Heart right ventricle (tissue), 16 donors: Measurements from ENCODE around the gene AAGAB. TPM values are rescaled to one million over a fixed set of nuclear protein-coding genes. Genes with fewer than 3 reads are reported as not detected.

ENCODE experiments used
- ATAC-seq, 8 donors: fragments of 200-7000 bp; cut with Tn5 transposase; one replicate each; pipeline ENCODE4 v1.9.1; 2020; ENCODE audit warnings: mild to moderate bottlenecking in 8 of 8, moderate library complexity in 8 of 8, moderate number of reproducible peaks in 1 of 8
- DNase-seq, 2 donors: peaks; one replicate each; pipeline ENCODE4 v3.0.0-alpha.2; 2020
- H3K27ac ChIP-seq, 10 donors: fragments of 200-600 bp; sonication (generic) in 2 of 10; one replicate each; pipeline versions ENCODE4 v1.5.0 to v1.8.0; 2020 to 2022; ENCODE audit warnings: mild to moderate bottlenecking in 3 of 10
- H3K27me3 ChIP-seq, 7 donors: fragments of 200-600 bp; one replicate each; pipeline ENCODE4 v1.8.0; 2021 to 2022; ENCODE audit warnings: mild to moderate bottlenecking in 2 of 7
- H3K36me3 ChIP-seq, 9 donors: fragments of 200-600 bp; sonication (generic) in 1 of 9; one replicate each; pipeline versions ENCODE4 v1.5.0 to v1.8.0; 2020 to 2022; ENCODE audit warnings: mild to moderate bottlenecking in 2 of 9
- H3K4me1 ChIP-seq, 9 donors: fragments of 200-600 bp; sonication (generic) in 1 of 9; one replicate each; pipeline versions ENCODE4 v1.5.0 to v1.8.0; 2020 to 2022; ENCODE audit warnings: mild to moderate bottlenecking in 4 of 9
- H3K4me3 ChIP-seq, 10 donors: fragments of 200-600 bp; sonication (generic) in 2 of 10; one replicate each; pipeline versions ENCODE4 v1.5.0 to v1.8.0; 2020 to 2022; ENCODE audit warnings: mild to moderate bottlenecking in 7 of 10, moderate library complexity in 2 of 10
- H3K9me3 ChIP-seq, 11 donors: fragments of 200-600 bp in 10 of 11; sonication (generic) in 2 of 11; one replicate each; pipeline versions ENCODE4 v1.5.0 to v1.8.0; 2013 to 2022; ENCODE audit warnings: mild to moderate bottlenecking in 2 of 11, control low read depth in 1 of 11, moderate library complexity in 1 of 11
- CTCF ChIP-seq, 9 donors: fragments of 200-600 bp; sonication (generic) in 2 of 9; IDR thresholded peaks; one replicate each; pipeline versions ENCODE4 v1.5.0 to v1.8.0; 2021 to 2022; ENCODE audit warnings: antibody characterized with exemption in 9 of 9, mild to moderate bottlenecking in 5 of 9, moderate library complexity in 1 of 9
- WGBS, 2 donors: extraction: QIAGEN DNeasy Blood & Tissue Kit; methylation state at CpG; one replicate each; pipeline ENCODE4 v1.1.7; 2013; ENCODE audit warnings: inconsistent platforms in 1 of 2; 5-methylcytosine and 5-hydroxymethylcytosine counted together
- intact Hi-C, 10 donors: fragments of 100-400 bp; cut with DNase I; formaldehyde crosslinking; loops; one replicate each; pipeline versions ENCODE4 v1.11.1 to v1.14.2; 2022
- polyA plus RNA-seq, 2 donors: library from polyadenylated mRNA; stranded (reverse); fragments of 200-250 nt; gene quantifications; one replicate each; pipeline ENCODE4 v1.2.3, GENCODE V29; 2013
- total RNA-seq, 10 donors: library from RNA; stranded (reverse); fragmentation: NEBNext Ultra II Directional in 3 of 10; extraction: Animal tissue kit (Norgen Biotek cat#: 25700) in 3 of 10; gene quantifications; one replicate each; pipeline versions ENCODE4 v1.2.1 to v1.2.4, GENCODE V29; 2021 to 2023
- donor health status: Arrhythmogenic right ventricular cardiomyopathy.
- donor health status: ischemic (EF 13 %, LVEDD 7.1; RV severe dilation, severe dysfunction).
- donor health status: healthy with polysubstance abuse.
- donor health status: DM: no; HTN: yes; CAD: no.
- donor health status: DM: no; HTN: no; CAD: no.
- donor health status: ischemic (EF 25% LVEDD 6.9; RV normal size, moderate dysfunction).
- donor health status: ischemic (EF 25% LVEDD 5.7; RV mildly dilated, moderate dysfunction).
- donor health status: healthy.
- donor health status: DM: yes; HTN: yes; CAD: no.
- donor health status: Ischemic cardiomyopathy.
- donor health status: ischemic (EF 35%, LVEDD 5.7; RV mildly dilated, moderate dysfunction).
- donor health status: nonischemic (EF 11% LVEDD 7.7; RV severe dilation, severe dysfunction).
- donor health status: DM: yes; HTN: yes; CAD: no.
- donor health status: PGD.
- donor health status: ischemic (EF 29% LVEDD 5.4; RV normal size, mild dysfunction).
- donor health status: nonischemic (EF 23%, LVEDD 6.1; RV moderate dilation, normal function).

Gene AAGAB
- total and polyA plus RNA-seq, 12 donors = 4.3 to 33.4 (median 24.3) TPM

GRCh38 chr15:67256051-67256450 lies 1.6 kb upstream of the AAGAB start:
- Histone ChIP-seq H3K36me3 (no peaks in the 10 kb centered on the region), H3K27me3 (no peaks in the 10 kb centered on the region), H3K4me1 (peaks cover 0 to 24% (median 14%) of the 10 kb centered on the region in 9 donors), H3K9me3 (no peaks in the 10 kb centered on the region), H3K27ac (no peak overlapping the region), H3K4me3 (no peak overlapping the region)
- no peak for TF ChIP-seq CTCF (IDR thresholded peaks at IDR 0.05)
- WGBS, 2 donors = 82 to 91% methylated on average over 3 of the region's 3 CpGs
- intact Hi-C loops = loop anchor here in 2 of 10 donors (10.0 kb wide), 2 partner anchors 181 to 191 kb away; partner anchors contain the start of gene SMAD3 (in 1 of the 2)
- ATAC-seq (no peak), DNase-seq (no peak)

- WGBS, 2 donors = 41 to 42% methylated on average over 15 of the region's 15 CpGs
- H3K36me3 ChIP-seq = no peaks in the 10 kb centered on the region
- peak overlapping the region in 9 of 10 donors; percentile 69 to 90 (median 84) for H3K27ac ChIP-seq
- no peak for TF ChIP-seq CTCF (IDR thresholded peaks at IDR 0.05)
- H3K9me3 ChIP-seq = no peaks in the 10 kb centered on the region
- no peak for DNase-seq
- intact Hi-C loops = loop anchor here in 6 of 10 donors (2.0 to 10.0 kb wide), 4 partner anchors 179 to 189 kb away; partner anchors contain the start of gene SMAD3 (in 4 of the 6)
- ATAC-seq = no peak
- peaks cover 0 to 24% (median 14%) of the 10 kb centered on the region in 9 donors for H3K4me1 ChIP-seq
- peak overlapping the region; percentile 50 to 90 (median 75) for H3K4me3 ChIP-seq
- H3K27me3 ChIP-seq = no peaks in the 10 kb centered on the region
Observed at GRCh38 chr15:67253549-67254237, 768 bp downstream of the AAGAB start.

GRCh38 chr15:67253101-67253500 lies 1.4 kb downstream of the AAGAB start:
- H3K4me1 ChIP-seq = peaks cover 0 to 24% (median 14%) of the 10 kb centered on the region in 9 donors
- no peaks in the 10 kb centered on the region for H3K36me3 ChIP-seq
- 87 to 92% methylated on average over 12 of the region's 12 CpGs for WGBS, 2 donors
- intact Hi-C loops = loop anchor here in 5 of 10 donors (5.0 to 10.0 kb wide), 3 partner anchors 178 to 188 kb away; partner anchors contain the start of gene SMAD3 (in 4 of the 5)
- peak overlapping the region in 7 of 10 donors; percentile 69 to 90 (median 81) for H3K4me3 ChIP-seq
- no peaks in the 10 kb centered on the region for H3K27me3 ChIP-seq
- TF ChIP-seq CTCF (IDR thresholded peaks at IDR 0.05) = no peak
- ATAC-seq (no peak), DNase-seq (no peak)
- H3K9me3 ChIP-seq = no peaks in the 10 kb centered on the region
- H3K27ac ChIP-seq = no peak overlapping the region

GRCh38 chr15:67251318-67251717 lies 3.1 kb downstream of the AAGAB start:
- WGBS, 2 donors = 95 to 96% methylated on average over 5 of the region's 5 CpGs
- intact Hi-C loops = loop anchor here in 5 of 10 donors (5.0 to 10.0 kb wide), 3 partner anchors 177 to 187 kb away; partner anchors contain the start of gene SMAD3 (in 4 of the 5)
- ATAC-seq (no peak), DNase-seq (no peak)
- TF ChIP-seq CTCF (IDR thresholded peaks at IDR 0.05) = no peak
- no peak overlapping the region for H3K4me3 ChIP-seq
- H3K27ac ChIP-seq = no peak overlapping the region
- peaks cover 0 to 9% (median 1%) of the 10 kb centered on the region in 9 donors for H3K36me3 ChIP-seq
- peaks cover 0 to 8% (median 0%) of the 10 kb centered on the region in 11 donors for H3K9me3 ChIP-seq
- peaks cover 0 to 24% (median 14%) of the 10 kb centered on the region in 9 donors for H3K4me1 ChIP-seq
- no peaks in the 10 kb centered on the region for H3K27me3 ChIP-seq
